HL-60/S4 (cell line): Measurements from ENCODE around the gene TMTC2.
"Not testable (repeated sequence)": the region's sequence is repeated elsewhere in the genome, so short reads cannot be mapped to it uniquely, and the experiment has no call there.

Experiments
- in situ Hi-C: fragments of 300-500 bp; cut with MboI; formaldehyde crosslinking; loops from 2 replicates; pipeline ENCODE4 v1.14.3; 2022; ENCODE audit warnings: low sequenced_read_pairs

Gene TMTC2

DNA sequence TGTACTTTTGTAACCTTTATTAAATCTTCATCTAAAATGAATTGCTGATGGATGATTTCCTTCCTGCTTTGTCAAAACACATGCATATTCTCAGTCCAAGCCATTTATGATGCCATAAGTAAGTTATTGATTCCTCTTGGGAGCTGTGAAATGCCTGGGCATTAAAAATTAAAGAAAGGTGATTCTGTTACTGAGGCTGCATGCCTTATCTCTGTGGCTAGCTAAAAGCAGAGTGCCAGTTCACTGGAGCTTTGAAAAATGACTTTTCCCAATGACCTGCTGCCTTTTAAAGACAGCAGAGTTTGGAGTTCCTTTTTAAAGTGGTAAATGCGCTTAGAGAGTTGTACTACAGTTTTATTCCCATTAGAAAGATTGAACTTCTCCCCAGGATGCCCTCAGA is 152.1 kb downstream of the TMTC2 start:
- in situ Hi-C loops, result no loop called here

DNA sequence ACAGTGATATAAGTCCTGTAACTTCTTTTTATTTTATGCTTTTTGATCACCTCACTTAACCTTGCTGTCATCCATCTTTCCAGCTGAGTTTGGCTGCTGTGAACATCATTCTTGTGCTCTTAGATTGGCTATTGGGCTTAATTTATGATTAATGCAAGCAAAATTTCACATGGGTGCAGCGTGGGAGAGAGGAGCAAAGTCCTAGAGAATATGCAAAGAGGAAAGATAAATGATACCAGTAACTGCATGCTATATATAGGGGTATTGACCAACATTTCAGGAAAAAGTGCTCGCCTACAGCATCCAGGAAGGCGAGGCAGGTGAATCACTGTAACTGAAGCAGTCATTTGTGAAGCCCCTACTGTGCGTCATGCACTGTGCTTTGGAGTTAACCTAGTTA is 153.1 kb downstream of the TMTC2 start:
- in situ Hi-C loops, result no loop called here

DNA sequence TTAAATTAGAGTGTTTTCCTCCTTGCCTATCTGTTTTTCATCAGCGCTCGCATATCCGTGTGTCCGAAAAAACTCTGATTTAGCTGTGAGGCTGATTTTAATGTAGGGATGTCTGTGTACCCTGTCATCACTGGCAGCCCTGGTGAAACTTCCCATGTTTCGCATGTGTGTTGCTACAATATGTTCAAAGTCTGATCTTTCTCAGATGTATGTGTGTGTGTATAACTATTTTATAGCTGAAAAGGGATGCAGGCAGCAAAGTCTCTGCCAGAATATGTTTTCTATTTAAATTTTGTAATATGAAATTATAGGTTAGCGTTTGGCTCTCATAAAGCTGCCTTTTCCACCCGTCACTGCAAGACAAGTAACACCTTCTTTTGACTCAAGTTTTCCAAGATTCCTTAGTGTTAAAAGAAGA is 154.8 kb downstream of the TMTC2 start:
- in situ Hi-C loops, result no loop called here

DNA sequence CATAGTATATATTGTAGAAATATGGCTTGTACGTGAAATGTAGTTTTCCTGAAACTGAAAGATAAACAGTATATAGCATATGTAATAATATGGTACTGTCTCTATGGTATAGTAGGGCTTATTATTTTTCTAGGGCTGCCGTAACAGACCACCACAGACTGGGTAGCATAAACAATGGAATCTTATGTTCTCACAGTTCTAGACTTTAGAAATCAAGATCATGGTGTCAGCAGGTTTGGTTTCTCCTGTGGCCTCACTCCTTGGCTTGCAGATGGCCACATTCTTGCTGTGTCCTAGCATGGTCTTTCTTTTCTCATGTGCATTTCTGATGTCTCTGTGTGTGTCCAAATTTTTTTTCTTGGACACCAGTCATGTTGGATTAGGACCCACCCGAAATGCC is 155.8 kb downstream of the TMTC2 start:
- in situ Hi-C loops, result no loop called here

DNA sequence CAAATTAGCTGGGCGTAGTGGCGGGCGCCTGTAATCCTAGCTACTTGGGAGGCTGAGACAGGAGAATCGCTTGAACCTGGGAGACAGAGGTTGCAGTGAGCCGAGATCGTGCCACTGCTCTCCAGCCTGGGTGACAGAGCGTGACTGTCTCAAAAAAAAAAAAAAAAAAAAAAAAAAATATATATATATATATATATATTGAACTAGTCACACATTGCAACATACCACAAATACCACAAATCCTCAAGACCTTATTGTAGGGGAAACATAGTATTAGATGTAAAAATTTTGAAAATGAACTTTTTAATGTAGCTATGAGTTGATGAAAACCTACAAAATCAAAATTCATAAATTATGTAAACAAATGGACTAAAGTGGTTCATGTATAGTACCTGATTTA is 158.4 kb downstream of the TMTC2 start:
- in situ Hi-C loops, result not testable (repeated sequence)

DNA sequence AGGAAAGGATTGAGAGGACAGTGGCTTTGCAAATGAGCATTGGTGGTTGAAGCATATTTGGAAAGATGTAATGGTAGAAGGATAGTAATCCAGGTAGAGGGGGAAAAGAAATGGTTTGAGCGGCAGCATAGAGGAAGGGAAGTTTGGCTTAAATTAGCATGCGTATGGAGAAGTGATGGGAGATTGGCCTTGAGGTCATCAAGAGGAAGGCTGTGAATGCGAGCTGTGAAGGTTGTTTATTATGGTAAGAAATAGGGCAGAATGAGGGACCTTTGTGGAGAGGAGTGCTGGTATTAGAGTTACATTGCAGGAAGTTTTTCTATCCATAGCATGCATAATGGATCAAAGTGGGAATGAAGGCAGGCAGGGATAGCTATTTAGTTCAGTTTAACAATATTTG is 162.1 kb downstream of the TMTC2 start:
- in situ Hi-C loops, result no loop called here

DNA sequence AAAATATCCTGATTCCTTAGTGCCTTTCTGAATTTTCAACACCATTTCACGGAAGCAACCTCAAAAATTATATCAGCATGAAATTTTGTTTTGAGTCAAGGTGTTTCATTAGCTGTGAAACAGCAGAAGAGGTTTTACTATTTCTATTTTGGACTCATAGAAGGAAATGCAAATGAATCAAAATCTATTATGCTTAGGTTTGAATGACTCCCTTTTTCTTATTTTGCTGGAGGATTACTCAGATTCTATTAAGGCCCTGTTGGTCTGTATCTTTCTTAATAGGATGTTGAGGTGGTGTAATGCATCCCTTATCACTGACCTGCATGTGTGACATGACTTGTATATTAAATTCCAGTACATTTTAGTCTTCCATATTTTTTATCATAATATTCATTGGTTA is 165.8 kb downstream of the TMTC2 start:
- in situ Hi-C loops, result no loop called here

DNA sequence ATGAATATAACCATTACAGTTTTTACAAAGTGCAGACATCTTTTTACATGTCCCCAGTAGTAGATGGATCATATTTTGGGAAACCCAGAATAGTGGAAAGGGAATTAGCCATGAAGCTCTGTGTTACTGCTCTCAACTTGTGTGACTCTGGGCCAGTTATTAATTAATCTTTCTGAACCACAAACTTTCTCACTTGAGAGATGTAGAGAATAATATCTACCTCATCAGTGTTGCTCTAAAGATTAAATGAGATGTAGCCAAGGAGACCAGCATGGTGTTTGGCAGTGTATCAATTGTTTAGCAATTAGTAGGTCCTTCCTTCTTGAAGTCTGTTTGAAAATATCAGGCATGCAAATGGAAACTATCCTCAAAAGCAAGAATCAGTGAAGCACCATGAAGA is 169.2 kb downstream of the TMTC2 start:
- in situ Hi-C loops, result no loop called here

DNA sequence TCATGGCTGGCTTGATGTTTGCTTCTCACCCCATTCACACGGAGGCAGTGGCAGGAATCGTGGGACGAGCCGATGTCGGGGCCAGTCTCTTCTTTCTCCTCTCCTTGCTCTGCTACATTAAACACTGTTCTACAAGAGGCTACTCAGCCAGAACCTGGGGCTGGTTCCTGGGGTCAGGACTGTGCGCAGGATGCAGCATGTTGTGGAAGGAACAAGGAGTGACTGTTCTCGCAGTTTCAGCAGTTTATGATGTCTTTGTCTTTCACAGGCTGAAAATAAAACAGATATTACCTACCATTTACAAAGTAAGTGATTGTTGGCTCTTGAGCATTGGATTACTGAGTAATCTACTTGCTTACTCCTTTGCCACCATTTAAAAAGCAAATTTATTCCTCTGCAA is 170.6 kb downstream of the TMTC2 start:
- in situ Hi-C loops, result no loop called here

DNA sequence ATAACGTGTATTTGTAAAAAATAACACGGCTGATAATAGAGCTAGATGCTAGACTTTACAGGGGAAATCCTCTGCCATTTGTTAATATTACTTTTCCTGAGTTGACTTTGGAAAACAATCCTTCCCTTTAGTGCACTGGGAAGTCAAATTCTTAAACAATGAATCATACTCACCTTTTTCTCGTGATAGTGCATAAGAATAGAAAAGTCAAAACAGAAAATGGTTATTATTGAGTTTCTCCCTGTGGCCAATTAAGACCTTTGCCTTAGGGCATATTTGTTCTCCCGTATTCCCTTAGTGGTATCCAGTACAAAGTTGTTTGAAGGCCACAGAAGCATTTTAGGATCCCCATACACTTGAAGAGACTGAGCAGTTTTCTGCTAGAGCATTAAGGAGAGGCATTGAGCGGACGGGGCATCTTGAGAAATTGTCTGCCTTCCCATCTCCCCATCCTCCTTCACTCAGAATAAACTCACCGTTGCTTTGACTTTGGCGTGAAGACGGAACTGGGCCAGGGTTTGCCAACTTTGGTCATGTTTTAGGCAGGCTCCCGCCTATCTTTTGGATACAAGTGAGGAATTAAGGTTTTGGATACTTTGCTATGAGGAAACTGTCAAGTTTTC is 171.3 kb downstream of the TMTC2 start:
- in situ Hi-C loops, result no loop called here

DNA sequence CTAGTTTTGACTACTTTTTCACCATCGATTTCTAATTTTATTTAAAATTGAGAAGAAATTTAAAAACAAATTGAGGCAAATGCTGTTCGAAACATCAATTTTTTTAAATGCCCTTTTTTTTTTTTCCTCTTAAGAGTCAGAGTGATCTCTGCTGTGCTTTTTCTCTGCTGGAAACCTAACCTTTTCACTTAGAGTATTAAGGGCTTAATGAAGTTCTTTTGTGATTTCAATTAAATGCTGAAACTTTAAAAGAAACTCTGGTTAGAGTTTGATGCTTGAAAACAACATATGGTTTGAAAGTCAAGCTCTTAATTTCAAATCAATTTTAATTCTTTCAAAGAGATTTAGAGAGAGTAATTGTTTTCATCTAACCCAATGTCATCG is 171.8 kb downstream of the TMTC2 start:
- in situ Hi-C loops, result no loop called here

DNA sequence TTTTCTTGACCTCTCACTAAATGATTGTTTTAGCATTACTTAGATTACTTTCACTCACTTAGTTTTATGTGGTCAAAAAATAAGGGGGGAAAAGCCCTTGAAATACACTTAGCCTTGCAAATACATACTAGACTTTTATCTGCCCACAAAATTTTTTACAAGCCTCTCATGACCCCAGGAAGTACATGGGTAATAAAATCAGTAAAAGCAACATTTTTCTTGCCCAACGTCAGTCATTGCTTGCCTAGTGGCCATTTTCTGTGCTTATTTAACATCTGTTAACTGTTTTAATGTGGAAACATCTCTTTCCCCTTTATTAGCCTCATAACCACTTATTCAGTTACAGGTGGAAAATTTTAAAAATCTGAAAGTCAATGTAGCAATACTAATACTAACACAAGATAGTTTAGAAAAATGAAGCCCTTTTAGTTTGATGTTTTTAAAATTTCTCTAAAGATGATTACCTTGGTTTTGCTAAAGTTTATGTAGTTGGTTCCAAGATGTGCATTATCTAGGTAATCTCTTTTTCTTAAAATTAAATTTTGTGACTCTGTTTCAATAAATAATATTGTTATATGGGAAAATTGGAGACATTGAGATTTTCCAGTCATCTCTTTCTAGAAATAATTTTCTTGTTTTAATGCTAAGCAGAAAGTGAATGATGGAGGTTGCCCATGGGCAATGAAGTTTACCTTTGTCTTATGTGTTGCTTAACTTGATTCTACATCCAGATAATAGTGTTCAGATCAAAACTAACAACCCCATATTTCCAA is 175.5 kb downstream of the TMTC2 start:
- in situ Hi-C loops, result no loop called here

DNA sequence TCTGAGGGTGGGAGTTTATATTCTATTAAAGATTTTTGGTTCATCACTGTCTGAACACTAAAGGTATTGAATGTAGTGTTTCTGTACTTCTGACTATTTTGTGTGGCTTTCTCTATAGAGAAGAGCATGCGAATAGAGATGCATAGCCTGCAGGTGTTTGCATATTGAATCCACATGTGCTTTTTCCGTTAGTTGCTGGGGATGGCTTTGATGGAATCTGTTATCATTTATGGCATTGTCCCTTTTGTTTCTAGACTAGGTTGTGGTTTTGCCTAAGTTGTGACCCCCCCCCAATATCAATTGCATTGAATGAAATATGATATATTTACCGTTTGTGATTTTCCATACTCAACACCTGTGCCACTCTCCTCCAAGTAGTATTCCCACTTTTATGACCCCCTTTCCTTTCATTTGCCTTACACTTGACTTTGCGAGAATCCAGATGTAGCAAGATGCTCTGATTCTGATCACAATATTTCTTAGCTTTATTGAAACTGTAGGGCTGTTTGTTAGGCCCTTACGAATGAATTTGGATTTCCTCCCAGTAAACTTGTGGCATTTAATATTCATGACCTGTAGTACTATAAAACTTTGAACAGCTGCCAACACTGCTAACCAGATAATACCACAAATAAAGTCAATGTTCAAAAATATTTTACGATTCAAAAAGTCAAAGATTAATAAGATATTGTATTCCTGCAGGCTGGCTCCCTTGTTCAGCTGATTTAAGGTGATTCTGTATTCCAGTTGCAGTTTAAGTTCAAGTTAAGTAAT is 176.4 kb downstream of the TMTC2 start:
- in situ Hi-C loops, result no loop called here

DNA sequence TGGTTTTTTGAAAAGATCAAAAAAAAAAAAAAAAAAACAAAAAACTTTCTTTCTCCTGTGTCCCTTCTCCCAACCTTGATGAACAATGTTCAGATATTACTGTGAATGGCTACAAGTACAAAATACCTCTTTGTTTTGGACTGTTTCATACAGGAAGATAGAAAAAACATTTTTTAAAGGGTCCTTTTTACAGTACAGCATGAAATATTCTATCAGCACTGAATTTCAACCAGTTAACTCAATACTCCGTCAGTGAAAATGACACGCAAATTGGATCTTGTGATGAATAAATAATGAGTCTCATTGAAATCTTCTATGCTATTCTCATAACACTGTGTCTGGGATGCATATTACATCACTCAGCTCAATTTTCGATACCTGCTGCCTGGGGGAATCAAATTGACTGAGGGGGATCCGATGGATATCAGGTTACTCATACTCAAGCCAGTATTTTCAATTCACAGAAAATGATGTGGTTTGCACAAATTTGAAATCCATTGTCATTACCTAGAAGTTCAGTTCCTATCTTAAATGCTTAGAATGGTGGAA is 179.6 kb downstream of the TMTC2 start:
- in situ Hi-C loops, result no loop called here

DNA sequence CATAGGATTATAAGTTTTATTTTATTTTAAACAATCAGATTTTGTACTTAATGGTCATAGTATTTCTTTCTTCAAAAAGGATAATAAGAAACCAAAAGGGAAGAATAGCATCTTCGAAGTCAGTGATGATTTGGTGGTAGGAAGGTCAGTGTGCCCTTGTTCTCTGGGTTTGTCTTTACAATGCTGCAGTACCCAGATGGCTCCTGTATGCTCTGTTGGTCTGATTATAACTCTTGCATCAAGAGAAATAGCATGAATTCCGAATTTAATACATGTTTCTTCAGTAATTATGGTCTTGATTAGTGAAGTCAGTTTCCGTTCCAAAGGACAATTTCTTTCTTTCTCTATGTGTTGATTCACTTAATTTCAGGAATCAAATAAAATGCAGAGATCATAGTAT is 180.2 kb downstream of the TMTC2 start:
- in situ Hi-C loops, result no loop called here

DNA sequence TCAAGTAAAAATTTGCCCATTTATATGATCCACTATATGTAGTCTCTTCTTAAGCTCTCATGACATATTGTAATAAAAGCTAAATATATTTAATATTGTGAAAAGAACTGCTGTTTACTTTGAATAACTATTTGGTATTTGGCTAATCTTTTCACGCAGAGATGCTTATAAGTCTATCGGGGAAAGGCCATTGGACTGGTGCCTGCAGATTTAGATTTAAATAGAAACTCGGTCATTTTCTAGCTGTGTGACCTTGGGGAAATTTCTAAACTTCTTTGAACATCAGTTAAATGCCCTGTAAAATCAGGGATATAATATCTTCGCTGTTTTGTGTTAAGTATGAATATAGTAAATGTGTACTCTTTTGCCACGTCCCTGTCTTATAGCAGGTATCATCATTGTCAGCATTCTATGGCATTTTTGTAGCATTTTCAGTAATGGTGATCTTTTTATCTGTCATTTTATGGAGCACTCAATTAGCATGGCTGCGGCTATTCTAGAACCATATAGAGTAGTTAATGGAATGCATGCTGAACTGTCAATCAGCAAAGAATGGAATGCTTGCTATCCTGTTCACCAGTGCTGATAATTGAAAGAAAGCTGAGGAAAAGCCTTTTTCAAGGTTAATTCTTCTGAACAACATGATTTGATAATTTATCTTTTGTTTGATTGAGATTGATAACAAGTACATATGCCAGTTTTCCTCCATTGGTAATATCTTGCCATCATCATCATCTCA is 181.2 kb downstream of the TMTC2 start:
- in situ Hi-C loops, result no loop called here

DNA sequence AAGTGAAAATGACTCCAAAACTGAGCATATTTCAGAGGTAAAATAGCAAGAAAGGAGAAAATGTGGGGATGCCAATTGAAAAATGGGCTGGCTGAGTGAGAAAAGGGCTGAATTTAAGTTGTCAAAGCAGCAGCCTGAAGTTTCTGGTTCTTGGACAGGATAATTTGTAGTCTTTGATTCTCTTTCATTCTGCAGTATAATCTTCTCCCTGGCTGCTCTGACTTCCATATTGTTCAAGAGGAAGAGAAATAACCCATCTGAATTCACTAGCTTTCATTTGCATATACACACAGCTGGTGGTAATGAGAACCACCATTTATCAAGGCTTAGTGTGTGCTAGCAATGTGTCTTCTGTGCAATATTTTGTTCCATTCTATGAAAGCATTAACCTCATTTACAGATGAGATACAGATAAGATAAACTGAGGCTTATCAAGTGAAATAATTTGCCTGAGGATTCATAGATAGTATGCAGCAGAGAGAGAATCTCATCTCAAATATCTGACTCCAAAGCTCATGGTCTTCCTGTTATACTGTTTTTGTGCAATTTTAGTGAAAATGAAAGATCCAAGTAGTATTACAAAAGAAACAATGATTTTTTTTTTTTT is 184.2 kb downstream of the TMTC2 start:
- in situ Hi-C loops, result no loop called here

DNA sequence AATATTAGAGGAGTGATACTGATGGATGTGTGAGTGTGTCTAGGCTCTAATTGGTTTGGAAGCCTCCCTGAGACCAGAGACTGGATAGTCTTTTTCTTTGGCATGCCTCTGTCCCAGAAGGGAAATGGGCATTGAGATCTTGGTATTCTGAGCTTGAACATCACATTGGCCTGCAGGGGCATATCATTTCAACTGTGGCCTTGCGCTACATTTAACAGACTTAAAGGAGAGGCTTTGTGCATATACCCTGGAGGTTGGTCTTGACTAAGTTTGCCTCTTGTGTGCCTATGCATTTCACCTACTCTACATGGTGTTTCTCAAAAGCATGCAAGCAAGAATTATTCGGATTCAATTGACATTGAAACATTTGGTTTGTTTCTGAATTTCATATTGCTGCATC is 185.4 kb downstream of the TMTC2 start:
- in situ Hi-C loops, result no loop called here

DNA sequence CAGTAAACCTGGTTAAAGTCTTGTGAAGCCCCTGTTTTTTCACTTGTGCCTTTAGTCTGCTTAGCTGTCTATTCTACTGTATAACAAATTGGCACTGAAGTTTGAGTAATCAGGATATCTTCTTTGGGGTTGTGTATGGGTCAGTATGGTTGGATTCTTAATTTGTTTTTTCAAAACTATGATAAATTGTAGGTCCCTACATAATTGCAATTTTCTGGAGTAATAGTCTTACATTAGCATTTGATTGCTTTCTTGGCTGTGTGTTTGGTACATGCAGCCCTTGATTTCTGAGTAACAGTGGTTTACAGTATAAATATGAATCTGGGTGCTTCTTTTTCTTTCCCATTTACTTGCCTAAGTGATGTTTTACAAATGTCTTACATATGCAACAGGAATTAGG is 186.6 kb downstream of the TMTC2 start:
- in situ Hi-C loops, result no loop called here

DNA sequence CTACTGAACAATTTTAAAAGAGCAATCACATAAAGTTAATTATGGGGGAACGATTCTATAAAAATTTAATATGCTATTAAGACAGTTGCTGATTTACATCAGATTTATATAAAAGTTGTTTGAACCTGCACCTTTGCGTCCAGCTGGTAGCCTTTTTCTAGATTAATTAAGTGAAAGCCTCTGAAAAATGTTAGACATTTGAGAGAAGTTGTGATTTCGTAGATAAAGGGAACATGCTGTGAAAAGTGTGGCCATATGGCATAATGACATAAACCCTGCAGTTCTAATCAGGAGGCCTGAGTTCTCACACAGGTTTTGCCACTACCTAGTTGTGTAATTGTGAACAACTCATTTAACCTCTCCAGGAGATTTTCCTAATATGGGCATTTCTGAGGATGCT is 187.2 kb downstream of the TMTC2 start:
- in situ Hi-C loops, result no loop called here

DNA sequence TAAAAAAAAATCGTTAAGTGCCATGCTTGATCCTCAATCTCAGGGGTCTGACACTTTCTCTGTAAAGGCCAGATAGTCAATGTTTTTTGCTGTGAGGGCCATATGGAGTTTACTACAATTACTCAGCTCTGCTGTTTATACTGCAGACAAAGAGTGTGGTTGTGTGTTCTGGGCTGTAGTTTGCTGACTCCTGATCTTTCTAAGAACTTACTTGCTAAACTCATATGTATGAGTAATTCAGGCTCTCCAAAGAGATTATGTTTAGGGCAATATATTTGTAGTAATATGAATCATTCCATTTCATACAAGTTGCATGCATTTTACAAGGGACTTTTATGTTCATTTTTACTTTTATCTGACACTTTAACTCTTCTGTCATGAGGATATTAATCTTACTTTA is 188.2 kb downstream of the TMTC2 start:
- in situ Hi-C loops, result no loop called here
